PFSK-1 (cell line): ENCODE measurements around the gene SELENOI.

Experiments
- FOXP2 ChIP-seq: optimal IDR thresholded peaks from 2 replicates; pipeline ENCODE3; 2011; ENCODE audit warnings: borderline replicate concordance, control low read depth, inconsistent platforms; ENCODE audit not compliant: insufficient read depth; ENCODE audit errors: extremely low read length, extremely low read depth
- POLR2AphosphoS5 ChIP-seq: IDR thresholded peaks from 2 replicates; pipeline ENCODE4 v1.6.1; 2012; ENCODE audit warnings: low read depth, mild to moderate bottlenecking, control low read depth, low read length, moderate library complexity
- SIN3A ChIP-seq: IDR thresholded peaks from 2 replicates; pipeline ENCODE4 v1.6.1; 2012; ENCODE audit warnings: mild to moderate bottlenecking, low read length, moderate library complexity, borderline replicate concordance; ENCODE audit not compliant: insufficient read depth
- TAF1 ChIP-seq: IDR thresholded peaks from 2 replicates; pipeline ENCODE4 v1.6.1; 2012; ENCODE audit warnings: low read length, control low read depth, borderline replicate concordance; ENCODE audit not compliant: insufficient read depth
- TF ChIP-seq, protein P1 (sequence below), 2 experiments: IDR thresholded peaks; 2 replicates each; pipeline versions ENCODE4 v1.6.1 to v1.8.0; 2011 to 2012; ENCODE audit warnings: low read depth in 2 of 2, low read length in 2 of 2, control low read depth in 1 of 2, inconsistent platforms in 1 of 2, mild to moderate bottlenecking in 1 of 2, moderate library complexity in 1 of 2; ENCODE audit not compliant: insufficient read depth in 1 of 2

SELENOI gene

DNA sequence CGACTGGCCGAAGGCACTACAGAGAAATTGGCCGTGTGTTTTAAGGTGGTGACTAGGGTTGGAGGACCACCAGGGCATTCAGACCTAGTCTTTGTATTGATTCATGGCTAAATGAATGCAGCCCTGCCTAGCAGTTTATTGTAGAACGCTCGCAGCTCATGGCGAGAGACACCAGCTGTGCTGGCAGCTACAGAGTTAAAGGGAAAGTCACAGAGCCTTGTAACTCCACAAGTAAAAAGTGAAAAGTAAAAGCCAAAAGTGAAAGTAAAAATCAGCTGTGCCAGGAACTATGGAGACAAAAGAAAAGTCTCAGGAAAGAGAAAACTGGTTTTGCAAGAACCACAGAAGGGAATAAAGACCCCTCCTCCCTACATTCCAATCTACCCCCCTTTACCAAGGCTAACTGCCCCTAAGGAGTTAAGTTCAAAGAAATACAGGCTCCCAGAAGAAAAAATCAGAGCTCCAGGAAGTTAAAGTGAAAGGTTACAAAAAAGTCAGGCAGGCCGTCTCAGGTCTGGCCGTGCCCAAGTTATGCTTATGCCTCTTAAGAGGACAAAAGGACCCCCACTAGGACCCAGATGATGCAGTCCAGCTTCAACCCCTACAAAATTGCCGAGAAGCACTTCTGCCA lies 46.4 kb upstream of the SELENOI start:
- TF ChIP-seq FOXP2 (no peak), SIN3A (no peak), TAF1 (no peak), POLR2AphosphoS5 (no peak)
- TF ChIP-seq, protein P1, sequence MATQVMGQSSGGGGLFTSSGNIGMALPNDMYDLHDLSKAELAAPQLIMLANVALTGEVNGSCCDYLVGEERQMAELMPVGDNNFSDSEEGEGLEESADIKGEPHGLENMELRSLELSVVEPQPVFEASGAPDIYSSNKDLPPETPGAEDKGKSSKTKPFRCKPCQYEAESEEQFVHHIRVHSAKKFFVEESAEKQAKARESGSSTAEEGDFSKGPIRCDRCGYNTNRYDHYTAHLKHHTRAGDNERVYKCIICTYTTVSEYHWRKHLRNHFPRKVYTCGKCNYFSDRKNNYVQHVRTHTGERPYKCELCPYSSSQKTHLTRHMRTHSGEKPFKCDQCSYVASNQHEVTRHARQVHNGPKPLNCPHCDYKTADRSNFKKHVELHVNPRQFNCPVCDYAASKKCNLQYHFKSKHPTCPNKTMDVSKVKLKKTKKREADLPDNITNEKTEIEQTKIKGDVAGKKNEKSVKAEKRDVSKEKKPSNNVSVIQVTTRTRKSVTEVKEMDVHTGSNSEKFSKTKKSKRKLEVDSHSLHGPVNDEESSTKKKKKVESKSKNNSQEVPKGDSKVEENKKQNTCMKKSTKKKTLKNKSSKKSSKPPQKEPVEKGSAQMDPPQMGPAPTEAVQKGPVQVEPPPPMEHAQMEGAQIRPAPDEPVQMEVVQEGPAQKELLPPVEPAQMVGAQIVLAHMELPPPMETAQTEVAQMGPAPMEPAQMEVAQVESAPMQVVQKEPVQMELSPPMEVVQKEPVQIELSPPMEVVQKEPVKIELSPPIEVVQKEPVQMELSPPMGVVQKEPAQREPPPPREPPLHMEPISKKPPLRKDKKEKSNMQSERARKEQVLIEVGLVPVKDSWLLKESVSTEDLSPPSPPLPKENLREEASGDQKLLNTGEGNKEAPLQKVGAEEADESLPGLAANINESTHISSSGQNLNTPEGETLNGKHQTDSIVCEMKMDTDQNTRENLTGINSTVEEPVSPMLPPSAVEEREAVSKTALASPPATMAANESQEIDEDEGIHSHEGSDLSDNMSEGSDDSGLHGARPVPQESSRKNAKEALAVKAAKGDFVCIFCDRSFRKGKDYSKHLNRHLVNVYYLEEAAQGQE (IDR thresholded peaks at IDR 0.05; ENCODE audit: insufficient read depth in 1 of 2, low read depth in 2 of 2, low read length in 2 of 2): no peak

DNA sequence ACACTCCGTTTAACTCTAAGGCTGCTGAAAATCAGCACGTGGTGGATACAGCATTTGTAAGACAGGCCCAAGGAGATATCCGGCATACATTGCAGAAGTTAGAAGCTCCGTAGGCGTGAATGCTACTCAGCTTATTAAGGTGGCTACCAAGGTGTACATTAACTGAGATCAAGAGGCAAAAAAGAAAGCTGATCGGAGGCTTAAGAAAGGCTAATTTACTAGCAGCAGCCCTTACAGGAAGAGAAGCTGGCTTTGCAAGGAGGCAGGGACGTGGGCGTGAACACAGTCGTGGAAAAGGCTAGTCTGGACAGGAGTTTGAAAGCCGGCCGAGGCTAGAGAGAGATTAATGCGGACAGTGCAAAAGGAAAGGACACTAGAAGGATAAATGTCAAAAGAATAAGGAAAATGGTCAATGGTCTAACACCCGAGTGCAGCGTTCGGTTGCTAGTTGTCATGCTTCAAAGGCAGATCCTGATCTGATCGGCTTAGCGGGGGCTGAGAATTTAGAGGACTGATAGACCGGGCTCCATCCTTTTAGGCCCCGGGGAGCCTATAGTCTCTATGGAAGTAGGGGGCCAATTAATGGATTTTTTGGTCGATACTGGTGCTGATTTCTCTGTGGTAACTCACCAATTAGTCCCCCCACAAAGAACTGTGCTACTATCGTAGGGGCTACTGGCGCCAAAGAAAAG lies 45.6 kb upstream of the SELENOI start:
- TF ChIP-seq FOXP2 (no peak), POLR2AphosphoS5 (no peak), SIN3A (no peak), TAF1 (no peak)
- TF ChIP-seq, protein P1 (IDR thresholded peaks at IDR 0.05; ENCODE audit: insufficient read depth in 1 of 2, low read depth in 2 of 2, low read length in 2 of 2): no peak

DNA sequence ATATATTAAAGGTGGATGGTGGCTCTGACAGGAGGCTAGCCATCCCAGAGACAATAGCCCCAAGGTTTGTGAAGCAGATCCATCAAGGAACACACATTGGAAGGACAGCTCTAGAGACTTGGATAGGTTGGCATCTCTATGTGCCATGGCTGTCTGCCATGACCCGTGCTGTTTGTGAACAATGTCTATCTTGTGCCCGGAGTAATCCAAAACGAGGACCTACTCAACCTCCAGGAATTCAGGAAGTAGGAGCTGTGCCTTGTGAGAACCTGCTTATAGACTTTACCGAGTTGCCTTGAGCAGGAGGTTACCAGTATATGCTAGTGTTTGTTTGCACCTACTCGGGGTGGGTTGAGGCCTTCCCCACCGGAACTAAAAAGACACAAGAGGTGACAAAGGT lies 43.1 kb upstream of the SELENOI start:
- TF ChIP-seq POLR2AphosphoS5: no peak
- TF ChIP-seq FOXP2: no peak
- TF ChIP-seq SIN3A: no peak
- TF ChIP-seq, protein P1 (IDR thresholded peaks at IDR 0.05; ENCODE audit: insufficient read depth in 1 of 2, low read depth in 2 of 2, low read length in 2 of 2): no peak
- no peak for TF ChIP-seq TAF1

DNA sequence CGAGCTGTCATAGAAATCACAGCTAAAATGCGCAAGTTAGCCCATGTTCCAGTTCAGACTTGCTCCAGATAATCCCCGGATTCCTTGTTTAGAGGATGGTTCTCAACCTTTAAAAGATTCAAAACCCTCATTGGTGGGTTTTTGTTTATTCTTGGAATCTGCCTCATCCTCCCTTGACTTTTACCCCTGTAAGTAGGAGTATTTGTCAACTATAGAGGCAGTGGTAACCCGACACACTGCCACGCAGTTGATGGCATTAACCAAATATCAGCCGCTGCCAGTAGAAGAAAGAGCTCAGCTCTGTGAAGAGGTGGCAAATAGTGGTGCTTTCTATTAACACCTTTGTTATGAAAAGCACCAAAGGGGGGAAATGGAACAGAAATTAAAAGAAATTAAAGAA lies 40.4 kb upstream of the SELENOI start:
- no peak for TF ChIP-seq FOXP2
- no peak for TF ChIP-seq SIN3A
- TF ChIP-seq TAF1: no peak
- TF ChIP-seq POLR2AphosphoS5: no peak
- TF ChIP-seq, protein P1 (IDR thresholded peaks at IDR 0.05; ENCODE audit: insufficient read depth in 1 of 2, low read depth in 2 of 2, low read length in 2 of 2): no peak

DNA sequence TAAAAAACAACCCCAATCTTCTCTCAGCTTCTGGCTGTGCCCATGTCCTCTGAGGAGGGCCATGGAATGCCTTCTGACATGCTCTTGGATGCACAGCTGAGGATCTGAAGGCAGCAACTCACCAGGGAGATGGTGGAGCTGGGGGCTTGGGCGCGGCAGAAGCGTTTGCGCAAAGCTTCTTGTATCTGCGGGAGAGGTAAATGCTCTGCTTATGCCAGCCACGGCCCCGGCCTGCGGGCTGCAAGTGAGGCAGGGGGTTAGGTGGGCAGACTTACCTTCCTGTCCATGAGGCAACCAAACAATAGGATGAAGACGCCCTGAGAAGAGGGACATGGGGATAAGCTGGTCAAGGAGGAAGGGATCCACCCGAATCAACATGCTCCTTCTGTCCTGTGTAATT lies 36.0 kb upstream of the SELENOI start:
- TF ChIP-seq FOXP2 (no peak), POLR2AphosphoS5 (no peak), TAF1 (no peak), SIN3A (no peak)
- TF ChIP-seq, protein P1 (IDR thresholded peaks at IDR 0.05; ENCODE audit: insufficient read depth in 1 of 2, low read depth in 2 of 2, low read length in 2 of 2): no peak
